ENCODE data around the gene ZBTB5. TPM values are rescaled to one million over a fixed set of nuclear protein-coding genes. Genes with fewer than 3 reads are reported as not detected.
"Not testable (repeated sequence)": the region's sequence is repeated elsewhere in the genome, so short reads cannot be mapped to it uniquely, and the experiment has no call there.

ZBTB5 gene
- total and polyA plus RNA-seq, 2 of the 4 experiments (the other 2 are of a cell fraction) = 6.3 to 9.1 TPM

- in situ Hi-C loops (cut with MboI; ENCODE audit: low sequenced_read_pairs) = not testable (repeated sequence)
Observed at GRCh38 chr9:37514415-37514814, 49.2 kb upstream of the ZBTB5 start.

More at GRCh38 chr9:37514415-37514814, 49.2 kb upstream of the ZBTB5 start:
- H3K79me1 ChIP-seq (ENCODE audit: low read depth in 1 of 2, low read length in 2 of 2); CTCF ChIA-PET; H3K18ac ChIP-seq (ENCODE audit: low read depth, low read length); H3K4me1 ChIP-seq (ENCODE audit: control insufficient read depth, insufficient read depth, low read length); H3K56ac ChIP-seq (ENCODE audit: extremely low read depth, insufficient read depth, low read length); H3K27me3 ChIP-seq (ENCODE audit: control insufficient read depth, insufficient read depth, low read length); H2AK9ac ChIP-seq (replicated peaks; ENCODE audit: low read depth, low read length, poor library complexity); H4K8ac ChIP-seq (ENCODE audit: low read depth in 2 of 2, low read length in 2 of 2); H3K9me3 ChIP-seq (ENCODE audit: control insufficient read depth, insufficient read depth, low read length); H2BK120ac ChIP-seq (ENCODE audit: low read depth, low read length); H2BK5ac ChIP-seq (ENCODE audit: low read depth, low read length, poor library complexity, severe bottlenecking); H3K4ac ChIP-seq (ENCODE audit: low read depth, low read length); POLR2A ChIA-PET (ENCODE audit: unreplicated experiment); H2BK15ac ChIP-seq (ENCODE audit: low read depth, low read length); DNase-seq; H4K91ac ChIP-seq (ENCODE audit: insufficient read depth, low read depth, low read length); H2BK20ac ChIP-seq (ENCODE audit: low read depth, low read length); intact Hi-C loops (cut with micrococcal nuclease); H3K9me1 ChIP-seq (ENCODE audit: insufficient read depth, low read length); H4K5ac ChIP-seq (ENCODE audit: low read depth, low read length); dilution Hi-C loops (cut with HindIII; ENCODE audit: low sequenced_read_pairs, unreplicated experiment); H3K9ac ChIP-seq (ENCODE audit: low read depth, low read length); H3K23ac ChIP-seq (ENCODE audit: low read depth, low read length); H2AFZ ChIP-seq (replicated peaks; ENCODE audit: low read length, poor library complexity); H3K14ac ChIP-seq (replicated peaks; ENCODE audit: low read depth, low read length); H2AK5ac ChIP-seq (ENCODE audit: low read depth, low read length); H4K20me1 ChIP-seq (ENCODE audit: insufficient read depth, low read length); H3K4me2 ChIP-seq (ENCODE audit: low read depth, low read length); ATAC-seq (ENCODE audit: low read depth); H3K27ac ChIP-seq (ENCODE audit: insufficient read depth, low read length); BruUV-seq (replicated peaks); H3K4me3 ChIP-seq (ENCODE audit: insufficient read depth, low read depth, low read length): not testable (repeated sequence)
- peaks cover 16% of the 10 kb centered on the region for H3K36me3 ChIP-seq (ENCODE audit: control insufficient read depth, insufficient read depth, low read length)
- WGBS, 2 experiments (ENCODE audit: extremely low coverage in 2 of 2, insufficient read length in 1 of 2) = no CpG with 5 or more reads among the region's 10 CpGs

Measured in IMR-90 (cell line).